Lower leg skin (tissue), 4 donors: ENCODE data around the gene ADARB2. TPM values are rescaled to one million over a fixed set of nuclear protein-coding genes. Genes with fewer than 3 reads are reported as not detected.
A peak's percentile ranks its signal among the peaks of the same experiment; 100 is the strongest.

Experiments used
- DNase-seq, 2 donors: peaks; one replicate each; pipeline ENCODE4 v3.0.0-alpha.2; 2019; ENCODE audit warnings: low spot score in 2 of 2
- H3K4me3 ChIP-seq: fragments of 200-600 bp; sonication (generic); 2 replicates; pipeline ENCODE4 v1.5.1; 2017; ENCODE audit warnings: mild to moderate bottlenecking, low read depth; ENCODE audit not compliant: poor library complexity, severe bottlenecking
- CTCF ChIP-seq, 3 donors: fragments of 450-650 bp; IDR thresholded peaks; one replicate each; pipeline ENCODE4 v1.5.1; 2016; ENCODE audit warnings: antibody characterized with exemption in 3 of 3, mild to moderate bottlenecking in 3 of 3, moderate library complexity in 2 of 3
- POLR2A ChIP-seq, 2 donors: fragments of 450-650 bp; IDR thresholded peaks; one replicate each; pipeline ENCODE4 v1.6.1; 2016 to 2017; ENCODE audit warnings: antibody characterized with exemption in 2 of 2, mild to moderate bottlenecking in 1 of 2, moderate library complexity in 1 of 2
- WGBS, 2 donors: methylation state at CpG; one replicate each; pipeline ENCODE4 v1.1.5; 2018; 5-methylcytosine and 5-hydroxymethylcytosine counted together
- intact Hi-C: fragments of 100-400 bp; cut with DNase I; formaldehyde crosslinking; loops from one replicate; pipeline ENCODE4 v1.15.0; 2023; ENCODE audit warnings: low total_unique reads
- total RNA-seq, 4 donors: library from RNA; depleted of rRNA; stranded (reverse); fragments of >200 nt; gene quantifications; one replicate each; pipeline ENCODE4 v1.1.0, GENCODE V29; 2016

Gene ADARB2
- total RNA-seq, 4 donors from 2014 or later, result 0.72 to 3.6 (median 1.8) TPM

- no peak overlapping the region for H3K4me3 ChIP-seq
- WGBS, 2 donors, result 84 to 91% methylated on average over 25 to 28 of the region's 28 CpGs
- DNase-seq, result peak in 1 of 2 donors; percentile 61
- TF ChIP-seq POLR2A (IDR thresholded peaks at IDR 0.05), result no peak
- no peak for TF ChIP-seq CTCF (IDR thresholded peaks at IDR 0.05)
- intact Hi-C loops, result no loop called here
Observed at GRCh38 chr10:1214071-1214675, 523.2 kb downstream of the ADARB2 start.

- H3K4me3 ChIP-seq, result no peak overlapping the region
- intact Hi-C loops, result no loop called here
- TF ChIP-seq POLR2A (IDR thresholded peaks at IDR 0.05), result no peak
- TF ChIP-seq CTCF (IDR thresholded peaks at IDR 0.05), result no peak
- WGBS, 2 donors, result 73 to 83% methylated on average over 16 to 21 of the region's 21 CpGs
- DNase-seq, result peak in 1 of 2 donors; percentile 65
Observed at GRCh38 chr10:1213252-1214070, 523.9 kb downstream of the ADARB2 start.

GRCh38 chr10:1212571-1213141 lies 524.7 kb downstream of the ADARB2 start:
- H3K4me3 ChIP-seq, result no peak overlapping the region
- TF ChIP-seq POLR2A (IDR thresholded peaks at IDR 0.05) (no peak), CTCF (IDR thresholded peaks at IDR 0.05) (no peak)
- DNase-seq, result peak in 1 of 2 donors; percentile 65
- WGBS, 2 donors, result 73 to 77% methylated on average over 8 to 9 of the region's 9 CpGs
- intact Hi-C loops, result no loop called here

- intact Hi-C loops, result no loop called here
- no peak overlapping the region for H3K4me3 ChIP-seq
- DNase-seq, result no peak
- 71 to 73% methylated on average over 16 of the region's 16 CpGs for WGBS, 2 donors
- no peak for TF ChIP-seq CTCF (IDR thresholded peaks at IDR 0.05)
- TF ChIP-seq POLR2A (IDR thresholded peaks at IDR 0.05), result no peak
Observed at GRCh38 chr10:1211844-1212570, 525.3 kb downstream of the ADARB2 start.

- 74 to 75% methylated on average over 14 of the region's 14 CpGs for WGBS, 2 donors
- TF ChIP-seq POLR2A (IDR thresholded peaks at IDR 0.05), result no peak
- no peak for TF ChIP-seq CTCF (IDR thresholded peaks at IDR 0.05)
- DNase-seq, result peak in 1 of 2 donors; percentile 63
- H3K4me3 ChIP-seq, result no peak overlapping the region
- intact Hi-C loops, result no loop called here
Observed at GRCh38 chr10:1210667-1211066, 526.7 kb downstream of the ADARB2 start.
